Amygdala (tissue), 56 donors: ENCODE measurements around the gene MAPK4.
"Not testable (repeated sequence)": the region's sequence is repeated elsewhere in the genome, so short reads cannot be mapped to it uniquely, and the experiment has no call there.

Experiments
- DNase-seq, 56 donors: peaks; one replicate each; lab custom pipeline; 2025; lab: John Stamatoyannopoulos, UW

MAPK4 gene

DNA sequence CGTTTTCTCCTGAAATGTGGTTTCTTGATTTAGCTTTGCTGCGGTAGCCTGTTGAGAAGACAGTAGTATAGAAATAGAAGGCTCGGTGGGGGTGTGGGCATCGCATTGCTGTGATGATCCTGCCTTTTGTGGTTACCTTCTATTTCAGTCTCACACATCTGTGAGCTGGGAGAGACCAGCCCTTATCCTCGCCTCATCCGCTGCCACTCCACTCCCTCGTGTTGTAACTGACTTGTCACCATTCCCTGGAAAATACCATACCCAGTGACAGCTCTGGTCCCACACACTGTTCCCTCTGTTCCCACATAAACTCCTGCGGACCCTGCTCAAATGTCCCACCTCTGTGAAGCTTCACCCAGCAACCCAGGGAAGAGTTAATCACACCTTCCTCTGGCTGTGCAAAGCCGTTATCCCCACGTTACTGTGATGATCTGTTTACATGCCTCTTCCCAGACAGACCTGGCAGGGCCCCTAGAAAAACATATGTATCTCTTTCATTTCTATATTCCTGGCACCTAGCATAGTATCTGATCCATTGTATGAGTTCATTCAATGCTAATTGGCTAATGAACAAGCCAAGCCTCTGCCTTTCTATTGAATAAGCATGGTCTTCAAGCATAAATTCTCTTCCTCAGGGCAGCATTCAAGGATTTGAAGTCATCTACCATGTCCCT, 114.6 kb downstream of the MAPK4 start:
- peak in 4 of 56 donors; percentile 7 to 24 (median 18) for DNase-seq

DNA sequence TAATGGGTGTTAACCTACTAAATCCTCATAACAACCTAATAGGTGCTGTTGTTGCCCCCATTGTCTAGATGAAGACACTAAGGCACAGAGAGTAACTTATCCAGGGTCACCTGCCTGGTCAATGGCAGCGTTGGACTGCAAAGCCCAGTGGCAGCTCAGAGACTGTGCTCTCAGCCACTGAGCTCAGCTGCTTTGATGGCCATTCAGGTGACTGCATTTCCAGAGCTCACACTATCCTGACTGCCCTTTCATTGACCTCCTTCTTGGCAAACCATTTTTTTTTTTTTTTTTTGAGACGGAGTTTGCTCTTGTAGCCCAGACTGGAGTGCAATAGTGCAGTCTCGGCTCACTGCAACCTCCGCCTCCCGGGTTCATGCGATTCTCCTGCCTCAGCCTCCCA, 115.2 kb downstream of the MAPK4 start:
- DNase-seq, result no peak

DNA sequence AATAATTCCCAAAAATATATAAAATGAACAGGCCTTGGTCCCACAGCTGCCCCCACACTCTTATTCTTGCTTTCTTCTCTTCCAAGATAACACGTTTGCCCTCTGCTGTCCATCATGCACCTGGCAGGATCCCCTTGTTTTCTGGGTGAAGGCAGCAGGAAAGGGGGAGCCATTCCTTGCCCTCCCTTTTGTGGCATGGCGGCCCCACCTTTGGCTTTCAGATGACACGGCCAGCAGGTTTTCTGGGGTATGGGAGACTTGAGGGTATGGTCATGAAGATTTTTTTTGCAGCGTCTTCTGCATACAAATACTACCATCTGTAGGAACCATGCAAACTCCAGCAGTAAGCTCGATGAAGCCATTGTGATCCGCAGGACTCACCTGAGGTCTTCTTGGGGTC, 118.8 kb downstream of the MAPK4 start:
- DNase-seq, result no peak

DNA sequence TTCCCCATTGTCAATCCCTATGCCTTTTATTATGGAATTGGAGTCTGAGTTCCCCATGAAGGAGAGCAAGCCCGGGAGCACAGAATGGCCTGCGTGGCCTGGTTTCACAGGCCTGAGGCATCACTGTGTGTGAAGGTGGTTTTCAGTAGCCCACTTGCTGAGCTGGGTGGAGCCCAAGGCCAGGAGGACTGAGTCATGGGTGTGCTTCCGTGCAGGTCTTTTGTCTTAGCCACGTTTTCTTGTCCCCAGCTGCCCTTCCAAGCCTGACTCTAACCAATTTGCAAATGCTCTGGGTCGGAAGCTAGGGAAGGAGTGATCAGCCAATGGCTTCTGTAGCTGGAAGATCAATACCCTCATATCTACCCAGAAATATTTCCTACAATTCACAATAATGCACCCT, 119.2 kb downstream of the MAPK4 start:
- DNase-seq, result no peak

DNA sequence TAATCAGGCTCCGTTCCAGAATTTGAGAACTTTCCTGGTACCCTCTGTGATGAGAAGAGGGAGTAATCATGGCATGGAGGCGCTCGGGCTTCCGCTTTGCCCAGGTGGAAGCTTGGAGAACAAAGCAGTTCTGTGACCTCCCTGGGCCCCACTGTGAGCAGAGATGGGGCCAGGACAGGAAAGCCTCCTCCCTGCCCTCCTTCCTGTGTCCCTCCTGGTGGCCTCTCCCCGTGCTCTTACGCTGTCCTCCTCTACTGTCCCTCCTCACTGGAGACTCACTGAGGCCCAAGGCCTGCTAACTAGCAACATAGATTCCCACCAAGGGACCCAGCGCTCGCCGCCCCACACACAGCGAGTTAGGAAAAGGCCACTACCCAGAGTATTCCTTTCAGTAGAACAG, 119.8 kb downstream of the MAPK4 start:
- no peak for DNase-seq

DNA sequence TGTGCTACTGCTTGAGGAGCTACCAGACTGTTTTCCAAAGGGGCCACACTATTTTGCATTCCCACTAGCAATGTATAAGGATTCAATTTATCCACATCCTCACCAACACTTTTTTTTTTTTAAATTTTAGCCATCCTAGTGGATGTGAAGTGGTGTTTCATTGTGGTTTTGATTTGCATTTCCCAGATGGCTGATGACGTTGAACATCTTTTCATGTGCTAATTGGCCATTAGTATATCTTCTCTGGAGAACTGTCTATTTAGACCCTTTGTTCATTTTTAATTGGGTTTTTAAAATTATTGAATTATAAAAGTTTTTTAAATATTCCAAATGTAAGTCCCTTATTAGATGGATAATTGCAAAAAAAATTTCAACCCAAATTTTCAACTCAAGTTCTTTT, 121.1 kb downstream of the MAPK4 start:
- no peak for DNase-seq

DNA sequence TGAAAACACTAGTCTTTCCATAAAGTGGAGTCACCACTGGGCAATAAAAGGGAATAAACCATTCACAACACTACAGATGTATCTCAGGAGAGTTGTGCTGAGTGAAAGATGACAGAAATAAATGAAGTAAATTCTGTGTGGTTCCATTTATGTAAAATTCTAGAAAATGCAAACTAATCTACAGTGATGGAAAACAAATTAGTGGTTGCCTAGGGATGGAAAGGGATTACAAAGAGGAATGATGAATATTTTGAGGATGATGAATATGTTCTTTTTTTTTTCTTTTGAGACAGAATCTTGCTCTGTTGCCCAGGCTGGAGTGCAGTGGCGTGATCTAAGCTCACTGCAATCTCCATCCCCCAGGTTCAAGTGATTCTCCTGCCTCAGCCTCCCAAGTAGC, 123.0 kb downstream of the MAPK4 start:
- no peak for DNase-seq

DNA sequence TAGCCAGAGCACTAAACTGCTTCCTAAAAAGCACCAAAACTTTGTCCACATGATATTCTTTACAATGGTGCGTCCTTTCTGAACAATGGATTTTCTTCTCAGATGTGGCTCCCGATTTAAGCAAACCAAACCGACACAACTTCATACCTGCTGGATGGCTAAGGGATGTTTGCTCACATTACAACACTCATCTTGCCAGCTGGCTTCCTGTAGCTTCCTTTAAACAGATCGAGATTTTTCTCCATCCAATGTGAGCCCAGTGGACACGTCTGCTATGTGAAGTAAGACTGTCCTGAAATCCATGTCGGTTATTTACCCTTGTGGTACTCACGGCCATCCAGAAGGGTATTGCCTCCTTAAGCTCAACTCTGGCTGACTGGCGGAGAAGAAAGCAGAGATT, 126.5 kb downstream of the MAPK4 start:
- no peak for DNase-seq

DNA sequence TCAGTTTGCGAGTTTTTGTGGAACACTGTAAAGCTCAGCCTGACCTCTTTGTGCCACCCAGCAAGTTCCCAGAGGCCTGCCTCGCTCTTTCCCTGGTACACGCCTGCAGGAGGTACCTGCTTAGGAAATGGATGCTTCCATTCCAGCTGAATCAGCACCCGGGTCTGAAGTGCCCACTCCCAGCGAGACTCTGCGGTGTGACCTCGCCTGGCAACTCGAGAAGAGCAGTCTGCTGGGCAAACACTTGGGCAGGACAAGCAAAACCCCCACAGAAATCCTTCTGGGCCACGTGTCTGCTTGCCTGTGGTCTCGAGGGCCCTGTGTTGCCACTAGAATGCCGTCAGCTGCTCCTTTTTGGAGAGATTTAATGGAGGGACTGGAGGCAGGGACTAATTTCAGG, 127.6 kb downstream of the MAPK4 start:
- DNase-seq, result no peak

DNA sequence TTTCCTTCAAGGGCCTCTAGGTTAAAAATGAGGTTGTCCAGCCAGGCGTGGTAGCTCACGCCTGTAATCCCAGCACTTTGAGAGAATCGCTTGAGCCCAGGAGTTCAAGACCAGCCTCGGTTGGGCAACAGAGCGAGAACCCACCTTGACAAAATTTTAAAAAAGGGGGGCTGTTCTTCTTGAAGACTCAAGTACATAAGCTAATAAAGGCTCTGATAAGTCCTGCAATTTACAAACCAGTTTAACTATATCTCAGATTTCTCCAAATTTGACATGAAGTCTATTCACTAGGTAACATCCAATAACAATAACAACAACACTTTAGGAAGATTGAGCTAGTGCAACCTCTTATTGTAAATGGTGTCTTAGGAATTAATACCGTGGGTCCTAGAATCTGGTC, 129.7 kb downstream of the MAPK4 start:
- no peak for DNase-seq

DNA sequence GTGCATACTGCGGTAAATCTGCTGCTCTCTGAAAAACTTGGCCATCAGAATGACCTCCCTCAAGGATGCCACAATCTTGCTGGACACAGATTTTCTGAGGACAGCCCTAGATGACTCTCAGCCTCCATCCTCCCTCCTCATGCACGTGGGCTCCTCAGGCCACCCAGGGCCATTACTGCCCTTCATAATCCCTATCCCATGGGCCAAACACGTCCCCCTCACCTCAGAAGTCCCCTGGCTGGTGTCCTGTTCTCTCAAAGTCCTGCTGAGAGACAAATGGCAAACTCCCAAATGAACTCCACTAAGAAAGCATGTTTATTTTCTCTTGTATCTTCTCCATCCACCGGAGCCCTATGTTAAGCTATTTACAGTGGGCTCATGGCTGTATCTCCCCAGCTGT, 134.3 kb downstream of the MAPK4 start:
- DNase-seq, result no peak

DNA sequence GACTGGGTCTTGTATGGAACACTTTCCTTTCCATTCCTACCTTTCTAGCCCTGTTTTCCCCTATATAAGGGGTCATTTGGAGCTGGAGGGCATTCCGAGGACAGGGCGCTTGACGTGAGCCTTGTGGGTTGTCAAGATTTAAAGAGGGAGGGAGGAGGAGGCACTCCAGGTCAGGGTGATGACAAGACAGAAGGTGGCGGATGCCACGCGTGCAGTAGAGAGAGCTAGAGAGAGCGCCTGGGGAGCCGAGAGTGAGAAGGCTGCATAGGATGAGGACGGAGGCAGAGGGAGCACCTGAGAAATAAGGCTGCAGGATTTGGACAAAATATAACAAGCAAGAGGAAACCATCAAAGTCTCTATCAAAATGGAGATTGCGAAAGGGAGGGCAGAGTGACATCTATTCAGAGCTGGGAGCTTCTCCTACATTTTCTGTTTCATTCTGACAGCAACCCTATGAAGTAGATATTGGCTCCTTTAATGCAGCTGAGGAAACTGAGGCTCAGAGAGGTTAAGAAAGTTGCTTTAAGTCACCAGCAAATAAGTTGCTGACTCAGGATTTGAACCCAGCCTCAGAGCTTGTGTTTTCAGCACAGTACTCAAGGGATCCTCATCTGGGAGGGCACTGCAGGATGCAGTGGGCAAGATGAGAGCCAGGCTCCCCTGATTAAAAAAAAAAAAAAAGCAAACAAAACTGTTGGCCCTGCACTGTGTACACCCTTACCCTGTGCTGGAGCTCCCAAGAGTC, 135.7 kb downstream of the MAPK4 start:
- DNase-seq, result no peak

DNA sequence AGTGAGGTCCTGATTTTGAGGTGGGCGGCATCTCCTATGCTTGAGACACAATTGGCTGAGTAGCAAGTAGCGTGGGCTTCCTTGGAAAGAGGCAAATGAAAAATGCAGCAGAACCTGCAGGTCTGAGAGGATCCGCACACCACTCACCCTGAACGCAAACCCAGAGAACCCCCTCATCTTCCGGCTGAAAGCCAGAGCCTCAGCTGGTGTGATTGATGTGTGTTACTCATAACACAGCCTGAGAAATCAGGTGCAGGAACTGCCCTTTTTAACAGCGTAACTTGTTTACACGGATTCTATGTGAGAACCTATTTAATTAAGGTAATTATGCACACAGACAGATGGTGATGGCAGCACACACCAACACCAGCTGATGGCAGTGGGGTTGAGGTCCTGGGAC, 136.5 kb downstream of the MAPK4 start:
- DNase-seq, result no peak

DNA sequence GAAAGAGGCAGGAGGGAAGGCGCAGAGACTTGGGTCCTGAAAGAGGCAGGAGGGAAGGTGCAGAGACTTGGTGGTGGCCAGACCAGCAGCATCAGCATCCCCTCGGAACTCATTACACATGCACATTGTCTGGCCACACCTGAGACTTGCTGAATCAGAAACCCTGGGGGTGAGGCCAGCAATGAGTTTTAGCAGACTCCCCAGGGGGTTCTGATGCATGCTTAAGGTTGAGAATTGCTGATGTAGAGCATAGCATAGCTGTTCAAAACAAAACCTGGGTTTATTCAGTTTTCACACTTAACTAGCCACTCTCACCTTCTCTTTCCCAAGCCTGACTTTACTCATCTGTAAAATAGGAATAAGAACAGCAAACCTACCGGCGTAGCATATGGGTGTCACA, 137.0 kb downstream of the MAPK4 start:
- DNase-seq, result no peak

DNA sequence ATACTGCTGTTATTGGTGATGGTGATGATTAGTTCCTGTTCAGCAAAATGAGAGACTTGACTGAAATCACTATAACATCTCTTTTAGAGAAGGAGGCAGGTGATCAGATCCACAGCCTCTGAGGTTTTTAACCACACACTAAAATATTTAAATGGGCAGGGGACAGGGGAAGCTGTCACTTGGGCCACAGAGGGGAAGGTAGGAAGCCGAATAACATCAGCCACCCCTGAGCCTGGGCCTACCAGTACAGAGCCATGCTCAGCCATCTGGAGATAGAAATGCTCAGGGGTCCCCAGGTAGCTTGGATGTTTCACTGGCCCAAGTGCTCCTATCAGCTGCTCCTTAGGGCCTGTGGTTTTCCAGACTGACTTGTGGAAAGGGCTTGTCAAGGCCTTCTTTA, 137.6 kb downstream of the MAPK4 start:
- DNase-seq, result no peak

DNA sequence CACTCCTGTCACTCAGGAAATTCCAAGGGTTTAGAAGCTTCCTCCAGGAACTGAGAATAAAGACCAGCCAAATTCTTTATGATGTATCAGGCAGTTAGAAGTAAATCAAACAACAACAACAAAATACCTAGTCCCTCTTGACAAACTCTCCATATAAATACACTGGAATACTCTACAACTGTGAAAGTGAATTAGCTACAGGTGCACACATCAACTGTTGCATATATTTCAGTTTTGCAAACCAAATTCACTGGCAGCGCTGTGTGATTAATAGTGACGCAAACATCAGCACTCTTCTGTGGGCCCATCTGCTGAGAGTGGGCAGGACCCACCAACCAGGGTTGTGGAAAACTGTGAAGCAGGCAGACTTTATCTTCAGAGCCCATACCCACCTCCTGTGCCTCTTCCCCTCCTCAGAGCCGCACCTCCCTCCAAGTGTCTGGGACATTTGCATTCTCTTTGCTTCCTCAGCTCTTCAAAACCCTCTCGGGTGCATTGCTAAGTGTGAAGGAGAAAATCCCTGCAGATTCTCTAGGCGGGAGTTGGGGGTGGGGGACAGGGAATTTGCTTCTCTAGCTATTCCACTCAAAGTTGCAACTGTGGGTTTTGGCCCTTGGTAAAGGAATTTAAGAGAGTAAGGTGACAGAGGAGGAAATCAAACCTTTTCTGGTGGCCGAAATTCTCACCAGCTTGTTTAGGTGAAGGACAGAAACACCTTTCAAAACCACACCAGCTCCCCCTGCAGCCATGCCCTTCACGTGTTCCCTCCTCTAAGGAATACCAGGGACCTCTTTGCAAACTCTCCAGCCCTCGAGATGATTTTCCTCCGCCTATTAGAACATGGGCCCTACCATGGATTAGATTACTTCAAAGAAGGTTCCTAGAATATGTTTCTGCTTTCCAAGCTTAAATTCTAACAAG, 140.6 kb downstream of the MAPK4 start:
- DNase-seq, result no peak

DNA sequence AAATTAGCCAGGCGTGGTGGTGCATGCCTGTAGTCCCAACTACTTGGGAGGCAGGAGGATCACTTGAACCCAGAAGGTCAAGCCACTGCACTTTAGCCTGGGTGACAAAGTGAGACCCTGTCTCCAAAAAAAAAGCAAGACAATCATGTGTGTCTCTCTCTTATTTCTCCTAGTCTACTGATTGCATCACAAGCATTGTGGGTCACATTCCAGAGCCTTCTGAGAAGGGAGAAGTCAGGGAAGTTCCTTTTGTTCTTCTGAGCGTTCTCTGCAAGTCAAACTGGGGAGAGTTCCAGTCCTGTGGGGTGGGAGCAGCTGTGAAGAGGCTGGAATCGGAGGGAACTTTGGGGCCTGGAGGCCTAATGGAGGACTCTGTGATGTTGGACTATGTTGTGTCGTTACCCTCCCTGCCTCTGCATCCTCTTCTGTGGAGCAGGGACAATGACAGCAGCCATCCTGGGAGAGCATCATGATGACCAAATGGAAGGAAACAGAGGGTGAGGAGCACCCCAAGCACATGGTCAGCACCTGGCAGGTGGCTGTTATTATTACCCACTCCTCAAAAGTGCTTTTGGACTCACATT, 144.6 kb downstream of the MAPK4 start:
- DNase-seq, result no peak

DNA sequence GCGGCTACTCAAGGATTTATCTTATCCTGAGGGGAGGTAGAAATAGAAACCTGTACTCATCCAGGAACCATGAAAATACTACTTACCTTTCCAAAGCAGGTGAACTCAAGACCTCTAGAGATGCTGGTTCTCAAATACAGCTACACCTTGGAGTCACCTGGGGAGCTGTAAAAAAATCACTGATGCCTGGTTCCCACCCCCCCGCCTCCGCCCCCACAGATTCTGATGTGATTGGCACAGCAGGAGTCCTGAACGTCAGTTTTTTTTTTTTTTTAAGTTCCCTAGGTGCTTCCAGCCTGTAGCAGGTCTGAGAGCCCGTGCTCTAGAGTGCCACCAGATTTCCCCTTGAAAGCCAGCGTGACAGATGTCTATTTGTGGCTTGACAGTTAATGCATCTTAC, 146.3 kb downstream of the MAPK4 start:
- DNase-seq, result no peak

DNA sequence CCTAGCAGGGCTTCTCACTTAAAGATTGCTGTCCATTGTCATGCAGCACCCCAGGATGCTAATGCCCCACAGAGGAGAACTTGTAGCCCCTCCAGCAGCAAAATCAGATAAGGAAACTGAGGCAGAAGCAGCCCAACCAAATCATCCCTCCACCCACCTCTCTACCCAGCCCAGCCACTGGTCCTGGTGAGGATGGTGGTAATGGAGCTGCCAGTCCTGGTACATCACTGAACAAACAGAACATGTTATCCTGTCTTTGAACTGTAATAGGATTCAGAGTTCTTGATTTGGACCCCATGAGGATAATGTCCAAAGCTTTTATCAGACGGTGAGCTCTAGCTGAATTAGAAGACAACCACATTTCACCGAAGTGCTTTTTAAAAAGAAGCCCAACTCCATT, 146.8 kb downstream of the MAPK4 start:
- no peak for DNase-seq

DNA sequence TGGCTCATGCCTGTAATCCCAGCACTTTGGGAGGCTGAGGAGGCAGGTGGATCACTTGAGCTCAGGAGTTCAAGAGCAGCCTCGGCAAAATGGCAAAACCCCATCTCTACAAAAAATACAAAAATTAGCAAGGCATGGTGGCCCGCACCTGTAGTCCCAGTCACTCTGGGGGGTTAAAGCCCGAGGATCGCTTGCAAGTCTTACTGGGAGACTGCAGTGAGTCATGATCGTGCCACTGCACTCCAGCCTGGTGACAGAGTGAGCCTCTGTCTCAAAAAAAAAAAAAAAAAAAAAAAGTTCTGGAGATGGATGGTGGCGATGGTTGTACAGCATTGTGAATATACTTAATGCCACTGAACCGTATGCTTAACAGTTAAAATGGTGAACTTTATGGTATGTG, 147.4 kb downstream of the MAPK4 start:
- not testable (repeated sequence) for DNase-seq

DNA sequence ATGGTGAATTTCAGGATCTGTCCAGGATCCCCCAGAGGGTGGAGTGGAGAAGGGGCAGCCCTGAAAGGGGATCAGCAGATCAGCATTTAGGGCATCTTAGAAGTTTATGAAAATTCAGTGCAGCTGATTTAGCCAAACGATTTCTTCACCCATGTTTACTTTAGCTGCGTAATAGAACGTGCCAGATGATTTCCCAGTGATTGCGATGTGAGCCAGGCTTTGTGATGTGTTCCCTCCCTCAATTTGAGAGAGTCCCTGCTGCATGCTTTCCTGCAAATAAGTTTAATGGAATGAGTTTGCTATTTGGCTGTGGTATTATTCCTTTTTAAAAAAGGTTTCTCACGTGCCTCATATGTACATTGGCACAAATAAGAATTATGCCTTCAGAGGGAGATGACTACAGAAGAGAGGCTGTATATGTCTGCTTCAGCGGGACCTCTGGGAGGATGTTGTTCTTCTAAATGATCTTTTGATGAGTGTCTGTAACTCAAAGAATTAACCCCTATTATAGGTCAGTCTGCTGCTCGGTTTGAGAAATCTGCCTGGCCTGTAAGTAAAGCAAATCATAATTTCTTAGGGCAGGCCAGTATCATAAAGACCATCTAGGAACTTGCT, 148.1 kb downstream of the MAPK4 start:
- DNase-seq, result no peak
